ENCODE results near the gene RBBP8NL.

RBBP8NL gene

GRCh38 chr20:62371588-62372041, 55.7 kb downstream of the RBBP8NL start:
- DNase-seq, result no peak

- no peak for DNase-seq
These were observed 56.3 kb downstream of the RBBP8NL start for GRCh38 chr20:62370807-62371587.

- DNase-seq, result no peak
These were observed 57.1 kb downstream of the RBBP8NL start for GRCh38 chr20:62370115-62370806.

- no peak for DNase-seq
These were observed 57.6 kb downstream of the RBBP8NL start for GRCh38 chr20:62369815-62370114.

- no peak for DNase-seq
These were observed 58.1 kb downstream of the RBBP8NL start for GRCh38 chr20:62368976-62369814.

GRCh38 chr20:62368392-62368975, 58.9 kb downstream of the RBBP8NL start:
- no peak for DNase-seq

- DNase-seq, result peak; percentile 55 to 91
These were observed 59.5 kb downstream of the RBBP8NL start for GRCh38 chr20:62367633-62368391.

- peak in 1 of 2 experiments; percentile 60 for DNase-seq
These were observed 60.2 kb downstream of the RBBP8NL start, which contains the start of gene LAMA5 for GRCh38 chr20:62367136-62367632. LAMA5 (minus strand) TSS chr20:62367312; CDS start chr20:62367245, 67 bp downstream.

- DNase-seq, result no peak
These were observed 60.8 kb downstream of the RBBP8NL start for GRCh38 chr20:62366370-62367135.

GRCh38 chr20:62365814-62366369, 61.4 kb downstream of the RBBP8NL start:
- DNase-seq, result peak in 1 of 2 experiments; percentile 52

GRCh38 chr20:62364911-62365736, 62.2 kb downstream of the RBBP8NL start:
- peak in 1 of 2 experiments; percentile 60 for DNase-seq

- no peak for DNase-seq
These were observed 63.2 kb downstream of the RBBP8NL start for GRCh38 chr20:62363920-62364851.

- DNase-seq, result peak; percentile 59 to 80
These were observed 64.1 kb downstream of the RBBP8NL start for GRCh38 chr20:62362991-62363919.

- DNase-seq, result no peak
These were observed 64.8 kb downstream of the RBBP8NL start for GRCh38 chr20:62362590-62362940.

GRCh38 chr20:62361799-62362589, 65.3 kb downstream of the RBBP8NL start:
- DNase-seq, result no peak
